ENCODE measurements around the gene IFNLR1.

DNA sequence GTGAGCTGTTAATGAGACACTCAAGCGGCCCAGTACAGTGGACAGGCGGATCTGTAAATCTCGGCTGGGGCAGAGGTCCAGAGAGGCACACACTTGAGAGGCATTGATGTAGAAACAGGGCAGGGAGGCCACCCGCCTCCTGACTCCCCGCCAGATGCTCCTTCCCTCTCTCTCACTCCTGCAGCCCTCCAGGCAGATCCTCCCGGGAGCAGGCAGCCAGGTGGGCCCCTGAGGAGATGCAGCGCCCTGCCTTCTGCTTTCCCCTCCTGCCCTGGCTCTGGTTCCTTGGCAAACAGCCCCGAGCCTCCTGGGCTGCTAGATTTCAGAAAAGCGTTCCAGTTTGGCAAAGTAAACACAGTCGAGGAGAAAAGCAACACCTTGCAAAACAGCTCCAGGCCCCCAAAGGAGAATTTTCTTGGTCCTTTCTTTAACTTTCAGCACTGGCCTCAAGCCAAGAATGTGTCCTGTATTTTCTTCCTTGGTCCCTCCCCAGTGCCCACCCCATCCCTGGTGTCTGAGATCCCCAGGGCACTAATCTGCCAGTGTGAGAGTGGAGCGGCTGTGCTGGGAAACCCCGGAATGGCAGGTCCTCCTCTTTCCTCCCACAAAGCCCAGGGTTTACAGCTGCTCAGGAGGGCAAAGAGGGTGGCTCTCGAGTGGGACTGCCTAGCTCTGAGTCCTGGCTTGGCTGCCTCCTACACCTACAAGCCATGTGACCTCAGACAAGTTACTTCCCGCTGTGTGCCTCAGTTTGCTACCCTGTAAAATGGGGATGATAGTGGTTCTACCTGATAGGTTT, 29.4 kb upstream of the IFNLR1 start:
- no peak for TF ChIP-seq GATA2 (IDR thresholded peaks at IDR 0.05; ENCODE audit: low read depth, low read length)
- TF ChIP-seq GATA3 (IDR thresholded peaks at IDR 0.05; ENCODE audit: low read depth, low read length): no peak

Data from SH-SY5Y (cell line).